WTC11 (cell line): ENCODE measurements around the gene CAMK2D.

Experiments
- CTCF ChIP-seq: fragments of 200-600 bp; IDR thresholded peaks from 2 replicates; pipeline ENCODE4 v1.8.0; 2022; ENCODE audit warnings: antibody characterized with exemption
- USF2 ChIP-seq: sonication (generic); formaldehyde crosslinking; IDR thresholded peaks from 2 replicates; pipeline ENCODE4 v1.8.1; 2023; ENCODE audit warnings: mild to moderate bottlenecking, missing genetic modification reagents, moderate library complexity
- ZMAT4 ChIP-seq: fragments of 250-450 bp; sonication (Bioruptor Pico); IDR thresholded peaks from 2 replicates; pipeline ENCODE4 v1.9.0; 2021; ENCODE audit warnings: mild to moderate bottlenecking

GRCh38 chr4:113760094-113760794 is 1.3 kb downstream of the CAMK2D start:
- no peak for TF ChIP-seq USF2 (CRISPR knock-in tag)
- TF ChIP-seq CTCF, result no peak
- TF ChIP-seq ZMAT4, result no peak
